Renal cortical epithelial cell (primary cell): ENCODE measurements around the gene EXOC3L4. TPM values are rescaled to one million over a fixed set of nuclear protein-coding genes. Genes with fewer than 3 reads are reported as not detected.
A peak's percentile ranks its signal among the peaks of the same experiment; 100 is the strongest.
"Not testable (repeated sequence)": the region's sequence is repeated elsewhere in the genome, so short reads cannot be mapped to it uniquely, and the experiment has no call there.

ENCODE experiments used
- DNase-seq: peaks from one replicate; pipeline ENCODE4 v3.0.0-alpha.2; 2011; ENCODE audit warnings: low read depth
- total RNA-seq: library from RNA; depleted of rRNA; stranded (reverse); fragments of >200 nt; gene quantifications from 2 replicates; pipeline ENCODE4 v1.2.3, GENCODE V29; 2014

The EXOC3L4 gene
- total RNA-seq, 1 donor from 2014 or later, result 0.94 TPM

DNA sequence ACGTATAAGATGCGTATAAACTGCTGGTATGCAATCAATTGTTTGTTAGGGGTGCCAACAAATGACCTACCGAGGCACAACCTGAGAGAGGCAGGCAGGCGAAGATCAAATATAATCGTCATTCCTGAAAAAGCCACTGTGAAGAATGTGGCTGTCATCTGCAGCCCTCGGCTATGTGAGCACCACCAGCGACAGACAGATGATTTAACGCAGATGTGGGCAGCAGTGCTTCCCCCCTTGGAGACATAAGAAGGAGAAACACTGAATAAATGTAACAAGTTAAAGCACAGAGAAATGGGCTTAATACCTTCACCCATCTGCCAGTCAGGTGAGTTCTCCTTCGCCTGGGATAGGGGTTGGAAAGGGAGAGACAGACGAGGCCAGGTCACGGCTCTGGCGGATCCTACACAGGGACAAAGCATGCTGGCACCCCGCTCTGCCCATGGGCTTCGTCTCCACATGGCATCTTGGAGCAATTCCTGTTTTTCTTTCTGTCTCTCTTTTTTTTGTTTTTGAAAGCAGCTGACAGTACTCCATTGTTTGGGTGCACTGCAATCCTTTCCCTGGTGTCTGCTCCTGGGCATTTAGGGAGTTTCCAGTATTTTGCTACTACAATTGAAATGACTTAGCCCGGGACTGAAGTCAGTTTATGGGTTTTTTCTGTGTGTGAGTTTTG, 56.9 kb downstream of the EXOC3L4 start:
- no peak for DNase-seq

DNA sequence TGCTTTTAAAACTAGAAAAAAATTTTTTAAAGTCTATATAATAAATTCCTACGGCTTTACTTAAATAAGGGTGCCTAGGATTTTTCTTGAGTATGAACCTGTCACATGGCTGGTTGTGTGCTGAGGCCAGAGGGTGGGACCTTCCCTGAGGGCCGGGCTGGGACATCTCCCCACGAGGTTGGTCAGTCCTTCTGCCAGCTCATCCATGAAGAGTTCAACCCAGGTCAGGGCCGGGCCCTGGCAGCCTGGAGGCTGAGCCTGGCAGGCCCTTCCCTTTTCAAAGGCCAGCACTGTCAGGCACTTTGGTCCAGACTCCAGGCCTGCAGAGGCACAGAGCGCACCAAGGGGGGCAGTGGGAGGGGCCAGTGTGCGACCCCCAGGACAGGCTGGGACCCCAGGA, 60.5 kb downstream of the EXOC3L4 start:
- peak; percentile 86 for DNase-seq

DNA sequence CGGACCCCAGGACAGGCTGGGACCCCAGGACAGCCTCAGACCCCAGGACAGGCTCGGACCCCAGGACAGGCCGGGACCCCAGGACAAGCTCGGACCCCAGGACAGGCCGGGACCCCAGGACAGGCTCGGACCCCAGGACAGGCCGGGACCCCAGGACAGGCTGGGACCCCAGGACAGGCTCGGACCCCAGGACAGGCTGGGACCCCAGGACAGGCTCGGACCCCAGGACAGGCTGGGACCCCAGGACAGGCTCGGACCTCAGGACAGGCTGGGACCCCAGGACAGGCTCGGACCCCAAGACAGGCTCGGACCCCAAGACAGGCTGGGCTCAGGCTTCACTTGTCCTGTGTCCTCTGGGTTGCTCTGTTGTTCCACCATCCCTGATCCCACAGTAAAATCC, 60.9 kb downstream of the EXOC3L4 start:
- not testable (repeated sequence) for DNase-seq

DNA sequence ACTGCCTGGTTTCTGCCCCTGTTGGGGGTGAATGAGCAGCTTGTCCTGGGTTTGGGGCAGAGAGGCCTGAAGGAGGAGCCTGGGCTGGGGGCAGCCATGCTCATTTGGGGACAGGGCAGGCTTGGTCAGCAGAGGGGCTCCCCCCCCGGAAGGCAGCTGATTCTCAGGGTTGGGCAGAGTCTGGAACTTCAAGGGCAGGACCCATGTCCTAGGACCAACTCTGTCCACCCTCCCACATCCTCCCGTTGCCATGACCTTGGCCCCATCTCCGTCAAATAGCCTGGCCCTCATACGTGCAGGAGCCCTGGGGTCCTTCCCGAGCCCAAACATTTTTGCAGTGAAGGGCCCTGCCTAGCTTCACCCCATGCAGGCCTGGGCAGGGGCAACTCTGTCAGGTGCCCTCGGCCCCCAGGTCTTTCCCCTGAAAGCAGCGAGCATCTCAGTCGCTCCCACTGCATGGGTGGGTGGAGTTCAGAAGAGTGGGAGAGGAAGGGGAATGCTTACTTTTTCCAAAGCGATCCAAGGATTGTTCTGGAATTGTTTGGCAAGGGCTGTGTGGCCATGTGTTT, 61.4 kb downstream of the EXOC3L4 start:
- no peak for DNase-seq

DNA sequence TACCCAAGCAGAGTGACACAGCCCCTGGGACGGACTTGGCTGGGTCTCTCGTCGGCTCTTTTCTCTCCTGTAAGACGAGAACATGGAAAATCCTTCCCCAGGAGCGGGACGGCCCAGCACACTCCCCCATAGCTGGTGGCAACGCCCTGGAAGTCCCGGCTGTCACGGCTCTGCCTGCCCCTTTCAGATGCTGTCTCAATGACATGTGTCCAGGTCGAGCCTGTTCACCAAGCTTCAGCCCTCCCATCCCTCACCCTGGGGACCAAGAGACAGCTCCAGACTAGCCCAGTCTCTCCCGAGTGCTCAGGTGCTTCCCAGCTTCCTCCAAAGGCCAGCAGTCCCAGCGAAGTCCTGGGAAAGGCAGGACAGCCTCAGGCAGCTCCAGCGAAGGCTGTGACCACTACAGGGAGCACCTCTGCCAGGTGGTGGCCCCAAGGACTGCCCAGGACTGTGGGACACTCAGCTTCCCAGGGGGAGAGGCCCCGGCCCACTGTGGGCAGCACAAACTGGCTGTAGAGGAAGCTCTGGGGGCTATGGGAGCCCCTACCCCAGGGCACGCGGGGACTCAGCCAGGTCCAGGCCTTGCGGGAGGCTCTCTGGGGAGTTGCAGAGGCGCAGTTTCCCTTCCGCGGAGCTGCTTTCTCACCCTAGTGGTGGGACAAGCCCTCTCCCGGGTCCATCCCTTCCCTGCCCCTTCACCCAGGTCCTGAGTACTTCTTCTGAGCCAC, 62.3 kb downstream of the EXOC3L4 start:
- DNase-seq, result no peak

DNA sequence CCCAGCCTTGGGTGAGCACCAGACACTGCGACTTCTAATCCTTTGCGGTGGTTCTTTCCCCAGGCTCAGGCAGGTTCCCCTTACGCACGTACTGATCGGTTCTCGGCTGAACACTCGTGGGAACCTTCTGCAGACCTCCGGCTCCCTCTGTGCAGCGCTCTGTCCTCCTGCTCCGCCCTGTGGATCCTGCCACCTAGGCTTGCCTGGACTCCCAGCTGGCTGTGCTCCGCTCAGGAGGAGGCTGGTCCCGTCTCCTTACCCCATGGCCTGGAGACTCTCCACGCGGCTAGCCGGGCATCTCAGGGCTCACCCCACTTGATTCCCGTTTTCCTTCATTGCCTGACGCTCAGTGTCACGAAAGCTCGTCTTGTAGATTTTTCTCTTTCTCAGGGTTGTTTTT, 63.4 kb downstream of the EXOC3L4 start:
- DNase-seq, result no peak

DNA sequence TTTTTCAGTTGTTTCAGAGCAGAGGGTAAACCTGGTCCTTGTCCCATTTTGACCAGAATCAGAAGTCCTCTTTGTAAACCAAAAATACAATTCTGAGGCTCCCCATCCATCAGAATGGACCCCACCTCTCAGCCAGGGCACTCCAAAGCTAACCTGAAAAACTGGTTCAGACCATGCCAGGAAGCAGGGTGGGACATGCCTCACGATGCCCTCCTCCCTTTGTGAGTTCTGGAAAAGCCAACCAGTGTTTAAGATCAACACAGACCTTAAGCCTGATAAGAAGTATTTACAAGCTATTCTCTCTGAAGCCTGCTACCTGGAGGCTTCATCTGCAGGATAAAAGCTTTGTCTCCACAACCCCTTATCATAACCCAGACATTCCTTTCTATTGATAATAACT, 64.2 kb downstream of the EXOC3L4 start:
- no peak for DNase-seq

Other genes starting within 250 kb of the EXOC3L4 start
- gene AMN, start 172.1 kb upstream of the EXOC3L4 start, total RNA-seq, result 1.4 and 2.5 TPM in 2 replicates
- 73.3 and 235 TPM in 2 replicates for gene CDC42BPB, start 37.2 kb upstream of the EXOC3L4 start, total RNA-seq
- not detected in 2 replicates for gene LBHD2, start 10.5 kb upstream of the EXOC3L4 start, total RNA-seq
- 530 and 1,373 TPM in 2 replicates for gene TNFAIP2, start 28.7 kb downstream of the EXOC3L4 start, total RNA-seq
- gene EIF5, start 239.5 kb downstream of the EXOC3L4 start, total RNA-seq, result 117 and 173 TPM in 2 replicates